ENCODE measurements around the gene NETO2. TPM values are rescaled to one million over a fixed set of nuclear protein-coding genes. Genes with fewer than 3 reads are reported as not detected.
"Not testable (repeated sequence)": the region's sequence is repeated elsewhere in the genome, so short reads cannot be mapped to it uniquely, and the experiment has no call there.

Gene NETO2
- total RNA-seq (2021) (41.2 and 54.4 TPM in 2 replicates), Bru-seq, nascent RNA (percentile 87 among the genes with signal in this experiment), BruChase-seq, experiment 1, labeled RNA remaining after a 2-hour chase (percentile 91 among the genes with signal in this experiment), BruChase-seq, experiment 2, labeled RNA remaining after a 6-hour chase (percentile 91 among the genes with signal in this experiment)
- long read RNA-seq, full-length matches to known transcripts = 68 of 193 reads
- long read RNA-seq, partial matches to known transcripts = 1 of 193 reads
- long read RNA-seq, other reads (novel, unspliced or antisense) = 124 of 193 reads

- Histone ChIP-seq H3K79me2 (ENCODE audit: low read depth) (peaks cover 37% of the 10 kb centered on the region), H3K9me2 (ENCODE audit: insufficient read depth) (no peaks in the 10 kb centered on the region), H3F3A (ENCODE audit: insufficient read depth, low read depth) (no peaks in the 10 kb centered on the region), H3K36me3 (ENCODE audit: low read depth) (no peaks in the 10 kb centered on the region), H3K27me3 (ENCODE audit: insufficient read depth, low read depth) (no peaks in the 10 kb centered on the region), H4K20me1 (ENCODE audit: insufficient read depth) (no peaks in the 10 kb centered on the region), H3K4me3 (peak within 1 kb of the TSS; percentile 75), H3K4me2 (peak within 1 kb of the TSS; percentile 93), H3K27ac (no peak within 1 kb of the TSS), H3K4me1 (replicated peaks; ENCODE audit: insufficient read depth) (peaks cover 9% of the 10 kb centered on the region; the same call in 1 of the 2 replicates), H3K9me3 (ENCODE audit: insufficient read depth, low read depth) (no peaks in the 10 kb centered on the region), H2AFZ (peak within 1 kb of the TSS; percentile 81)
- DNase-seq = peak in 1 of 2 experiments; percentile 65
- ChIA-PET CTCF (interaction anchor here (0.6 to 1.6 kb wide), 6 partner anchors 11 to 1486 kb away, joined by 3 to 10 read pairs (median 3); no protein-coding TSS in a partner anchor), POLR2A (ENCODE audit: unreplicated experiment) (interaction anchor here (0.6 kb wide), 1 partner anchor 302 kb away, joined by 3 read pairs; no protein-coding TSS in a partner anchor)
- no peak for TF ChIP-seq EZH2 (IDR thresholded peaks at IDR 0.05; ENCODE audit: low read depth)
- TF ChIP-seq CTCF (conservative IDR thresholded peaks at IDR 0.05) = peak; percentile 59; the same call in 1 of the 2 replicates
- intact Hi-C loops (cut with micrococcal nuclease; ENCODE audit: unreplicated experiment) = loop anchor here (1.0 to 5.0 kb wide), 7 partner anchors 107 to 1479 kb away; partner anchors contain the start of genes DNAJA2, ITFG1 and PHKB
- TSS peak; percentile 31 for BruUV-seq (replicated peaks)
These were observed at the start of gene NETO2 for GRCh38 chr16:47143677-47144558. NETO2 (minus strand) TSS chr16:47143945; CDS start chr16:47143612, 333 bp downstream.

- Histone ChIP-seq H3K4me2 (no peak overlapping the region), H3K4me1 (replicated peaks; ENCODE audit: insufficient read depth) (no peaks in the 10 kb centered on the region), H3K27me3 (ENCODE audit: insufficient read depth, low read depth) (no peaks in the 10 kb centered on the region), H3F3A (ENCODE audit: insufficient read depth, low read depth) (no peaks in the 10 kb centered on the region), H3K27ac (no peak overlapping the region), H3K79me2 (ENCODE audit: low read depth) (no peaks in the 10 kb centered on the region), H2AFZ (no peak overlapping the region), H3K9me3 (ENCODE audit: insufficient read depth, low read depth) (no peaks in the 10 kb centered on the region), H3K4me3 (no peak overlapping the region), H3K36me3 (ENCODE audit: low read depth) (no peaks in the 10 kb centered on the region), H4K20me1 (ENCODE audit: insufficient read depth) (no peaks in the 10 kb centered on the region), H3K9me2 (ENCODE audit: insufficient read depth) (no peaks in the 10 kb centered on the region)
- POLR2A ChIA-PET (ENCODE audit: unreplicated experiment) = no interaction called here
- intact Hi-C loops (cut with micrococcal nuclease; ENCODE audit: unreplicated experiment) = no loop called here
- BruUV-seq (replicated peaks) = no TSS peak
- CTCF ChIA-PET = no interaction called here
- TF ChIP-seq CTCF (conservative IDR thresholded peaks at IDR 0.05) (no peak), EZH2 (IDR thresholded peaks at IDR 0.05; ENCODE audit: low read depth) (no peak)
- no peak for DNase-seq
These were observed 38.6 kb upstream of the NETO2 start for GRCh38 chr16:47182318-47182717.

GRCh38 chr16:47181066-47181465 is 37.3 kb upstream of the NETO2 start:
- H3K9me3 ChIP-seq (ENCODE audit: insufficient read depth, low read depth); BruUV-seq (replicated peaks); POLR2A ChIA-PET (ENCODE audit: unreplicated experiment); DNase-seq; H3F3A ChIP-seq (ENCODE audit: insufficient read depth, low read depth); CTCF ChIA-PET; H3K4me2 ChIP-seq; H3K27me3 ChIP-seq (ENCODE audit: insufficient read depth, low read depth); H3K36me3 ChIP-seq (ENCODE audit: low read depth); H3K4me1 ChIP-seq (replicated peaks; ENCODE audit: insufficient read depth); H2AFZ ChIP-seq; intact Hi-C loops (cut with micrococcal nuclease; ENCODE audit: unreplicated experiment); H3K27ac ChIP-seq; H4K20me1 ChIP-seq (ENCODE audit: insufficient read depth); H3K9me2 ChIP-seq (ENCODE audit: insufficient read depth); H3K79me2 ChIP-seq (ENCODE audit: low read depth); H3K4me3 ChIP-seq: not testable (repeated sequence)

All from PC-9 (cell line).